ENCODE data around the gene EHBP1. TPM values are rescaled to one million over a fixed set of nuclear protein-coding genes. Genes with fewer than 3 reads are reported as not detected.

EHBP1 gene
- total RNA-seq, 2 donors from 2014 or later: 34.6 to 49.8 TPM

GRCh38 chr2:62998949-62999348, 293.4 kb downstream of the EHBP1 start:
- peaks cover 8% of the 10 kb centered on the region for H3K4me1 ChIP-seq (ENCODE audit: control insufficient read depth, insufficient read depth, low read length)
- peaks cover 3% of the 10 kb centered on the region for H3K36me3 ChIP-seq (ENCODE audit: control insufficient read depth, insufficient read depth, low read length)
- Mint-ChIP-seq H3K27ac (no peak overlapping the region), H3K36me3 (ENCODE audit: low read depth) (peaks cover 6% of the 10 kb centered on the region), H3K4me1 (peaks cover 9% of the 10 kb centered on the region), H3K4me3 (no peak overlapping the region), H3K27me3 (ENCODE audit: insufficient read depth) (no peaks in the 10 kb centered on the region), H3K9me3 (no peaks in the 10 kb centered on the region)
- H3K9ac ChIP-seq (ENCODE audit: extremely low read depth, low read length, poor library complexity, severe bottlenecking): no peak overlapping the region
- H3K27me3 ChIP-seq (ENCODE audit: control insufficient read depth, insufficient read depth, low read length, poor library complexity, severe bottlenecking): no peaks in the 10 kb centered on the region
- H3K9me3 ChIP-seq (ENCODE audit: control insufficient read depth, low read length): no peaks in the 10 kb centered on the region
- WGBS, 2 experiments (ENCODE audit: insufficient coverage in 1 of 2, insufficient read length in 1 of 2): 86% methylated on average over 1 of the region's 1 CpG; no CpG with 5 or more reads in 1 of the 2 experiments
- no peak for DNase-seq
- no peak for TF ChIP-seq CTCF (conservative IDR thresholded peaks at IDR 0.05)
- H3K27ac ChIP-seq (ENCODE audit: low read depth, low read length): no peak overlapping the region
- H3K4me3 ChIP-seq (ENCODE audit: low read length): no peak overlapping the region

DNA sequence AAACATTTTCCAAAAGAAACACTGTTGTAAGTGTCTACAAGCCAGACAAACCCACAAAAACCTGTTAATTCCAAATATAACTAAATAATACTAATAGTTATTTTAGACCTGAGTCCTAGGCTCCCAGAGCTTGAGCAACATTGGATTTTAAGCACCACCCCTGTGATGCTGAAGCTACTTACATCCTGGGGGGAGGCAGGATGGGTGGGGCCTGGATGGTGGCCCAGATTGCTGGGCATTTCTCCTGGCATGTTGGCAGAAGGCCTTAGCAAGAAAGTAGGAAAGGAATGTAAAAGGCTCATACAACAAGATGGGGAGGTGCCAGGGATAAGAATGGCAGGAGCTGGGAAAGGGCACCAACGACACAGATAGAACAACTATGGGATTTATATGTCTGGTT, 294.4 kb downstream of the EHBP1 start:
- H3K4me1 Mint-ChIP-seq: peaks cover 10% of the 10 kb centered on the region
- no peak overlapping the region for H3K4me3 ChIP-seq (ENCODE audit: low read length)
- H3K36me3 Mint-ChIP-seq (ENCODE audit: low read depth): peaks cover 6% of the 10 kb centered on the region
- H3K27ac ChIP-seq (ENCODE audit: low read depth, low read length): no peak overlapping the region
- no peaks in the 10 kb centered on the region for H3K27me3 Mint-ChIP-seq (ENCODE audit: insufficient read depth)
- DNase-seq: no peak
- no peaks in the 10 kb centered on the region for H3K9me3 ChIP-seq (ENCODE audit: control insufficient read depth, low read length)
- H3K4me3 Mint-ChIP-seq: no peak overlapping the region
- no peak overlapping the region for H3K9ac ChIP-seq (ENCODE audit: extremely low read depth, low read length, poor library complexity, severe bottlenecking)
- H3K4me1 ChIP-seq (ENCODE audit: control insufficient read depth, insufficient read depth, low read length): peaks cover 8% of the 10 kb centered on the region
- no peak for TF ChIP-seq CTCF (conservative IDR thresholded peaks at IDR 0.05)
- H3K9me3 Mint-ChIP-seq: no peaks in the 10 kb centered on the region
- WGBS, 2 experiments (ENCODE audit: insufficient coverage in 1 of 2, insufficient read length in 1 of 2): 97 to 100% methylated on average over 1 of the region's 1 CpG
- H3K36me3 ChIP-seq (ENCODE audit: control insufficient read depth, insufficient read depth, low read length): peaks cover 3% of the 10 kb centered on the region
- H3K27me3 ChIP-seq (ENCODE audit: control insufficient read depth, insufficient read depth, low read length, poor library complexity, severe bottlenecking): no peaks in the 10 kb centered on the region
- no peak overlapping the region for H3K27ac Mint-ChIP-seq

DNA sequence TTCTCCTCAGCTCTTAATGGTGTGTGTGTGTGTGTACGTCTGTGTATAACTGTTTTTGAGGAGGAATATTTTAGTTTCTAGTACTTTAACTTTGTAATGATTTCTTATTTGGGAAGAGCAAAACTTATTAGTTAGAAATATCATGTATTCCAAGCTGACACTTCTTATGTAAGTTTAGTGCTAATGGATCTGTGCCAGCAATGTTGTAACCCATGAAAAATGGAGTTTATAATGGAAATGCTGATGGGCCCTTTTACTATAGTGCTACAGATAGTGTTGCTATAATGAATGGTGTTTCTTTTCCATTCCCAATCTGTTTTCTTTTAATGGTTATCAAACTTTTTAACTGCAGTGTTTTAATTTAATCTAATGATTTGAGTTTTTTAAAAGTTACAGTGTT, 295.3 kb downstream of the EHBP1 start:
- no peak for TF ChIP-seq CTCF (conservative IDR thresholded peaks at IDR 0.05)
- Mint-ChIP-seq H3K27ac (no peak overlapping the region), H3K36me3 (ENCODE audit: low read depth) (peaks cover 6% of the 10 kb centered on the region), H3K27me3 (ENCODE audit: insufficient read depth) (no peaks in the 10 kb centered on the region), H3K4me3 (no peak overlapping the region), H3K9me3 (no peaks in the 10 kb centered on the region), H3K4me1 (peaks cover 13% of the 10 kb centered on the region)
- 56% methylated on average over 1 of the region's 1 CpG; no CpG with 5 or more reads in 1 of the 2 experiments for WGBS, 2 experiments (ENCODE audit: insufficient coverage in 1 of 2, insufficient read length in 1 of 2)
- no peak overlapping the region for H3K4me3 ChIP-seq (ENCODE audit: low read length)
- H3K27me3 ChIP-seq (ENCODE audit: control insufficient read depth, insufficient read depth, low read length, poor library complexity, severe bottlenecking): no peaks in the 10 kb centered on the region
- no peak overlapping the region for H3K9ac ChIP-seq (ENCODE audit: extremely low read depth, low read length, poor library complexity, severe bottlenecking)
- H3K27ac ChIP-seq (ENCODE audit: low read depth, low read length): no peak overlapping the region
- H3K36me3 ChIP-seq (ENCODE audit: control insufficient read depth, insufficient read depth, low read length): peaks cover 3% of the 10 kb centered on the region
- H3K9me3 ChIP-seq (ENCODE audit: control insufficient read depth, low read length): no peaks in the 10 kb centered on the region
- no peak for DNase-seq
- H3K4me1 ChIP-seq (ENCODE audit: control insufficient read depth, insufficient read depth, low read length): peaks cover 8% of the 10 kb centered on the region

All from endodermal cell (in vitro differentiated cells).